ENCODE measurements around the gene PARM1.

DNA sequence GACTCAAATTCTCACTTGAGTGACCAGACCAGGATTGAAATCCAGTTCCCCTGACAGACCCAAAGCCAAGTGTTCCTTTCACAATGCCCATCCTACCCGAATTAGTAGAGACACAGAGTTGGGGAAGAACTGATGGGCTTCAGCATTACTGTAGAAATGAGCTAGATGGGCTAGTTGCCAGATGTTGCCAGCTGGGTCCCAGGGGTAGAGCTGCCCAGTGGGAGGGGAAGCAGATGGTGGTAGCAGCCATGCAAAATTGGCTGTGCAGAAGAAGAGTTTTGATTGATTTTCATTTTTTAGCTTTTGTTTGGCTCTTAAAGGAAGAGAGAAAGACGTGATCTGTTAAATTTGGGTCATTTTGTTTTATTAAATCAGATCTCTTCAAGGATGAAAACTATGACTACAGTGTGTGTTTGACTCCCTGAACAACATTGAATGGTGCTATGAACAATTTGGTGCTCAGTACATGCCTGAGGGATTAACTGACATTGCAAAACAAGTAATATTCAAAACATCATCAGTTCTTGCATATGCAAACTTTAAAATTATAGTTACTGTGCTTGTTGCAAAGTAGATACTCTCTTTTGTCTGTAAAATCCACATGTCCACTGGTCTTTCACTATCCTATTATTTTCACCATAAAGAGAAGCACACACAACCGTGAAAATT, 86.0 kb downstream of the PARM1 start:
- TF ChIP-seq, protein P1, sequence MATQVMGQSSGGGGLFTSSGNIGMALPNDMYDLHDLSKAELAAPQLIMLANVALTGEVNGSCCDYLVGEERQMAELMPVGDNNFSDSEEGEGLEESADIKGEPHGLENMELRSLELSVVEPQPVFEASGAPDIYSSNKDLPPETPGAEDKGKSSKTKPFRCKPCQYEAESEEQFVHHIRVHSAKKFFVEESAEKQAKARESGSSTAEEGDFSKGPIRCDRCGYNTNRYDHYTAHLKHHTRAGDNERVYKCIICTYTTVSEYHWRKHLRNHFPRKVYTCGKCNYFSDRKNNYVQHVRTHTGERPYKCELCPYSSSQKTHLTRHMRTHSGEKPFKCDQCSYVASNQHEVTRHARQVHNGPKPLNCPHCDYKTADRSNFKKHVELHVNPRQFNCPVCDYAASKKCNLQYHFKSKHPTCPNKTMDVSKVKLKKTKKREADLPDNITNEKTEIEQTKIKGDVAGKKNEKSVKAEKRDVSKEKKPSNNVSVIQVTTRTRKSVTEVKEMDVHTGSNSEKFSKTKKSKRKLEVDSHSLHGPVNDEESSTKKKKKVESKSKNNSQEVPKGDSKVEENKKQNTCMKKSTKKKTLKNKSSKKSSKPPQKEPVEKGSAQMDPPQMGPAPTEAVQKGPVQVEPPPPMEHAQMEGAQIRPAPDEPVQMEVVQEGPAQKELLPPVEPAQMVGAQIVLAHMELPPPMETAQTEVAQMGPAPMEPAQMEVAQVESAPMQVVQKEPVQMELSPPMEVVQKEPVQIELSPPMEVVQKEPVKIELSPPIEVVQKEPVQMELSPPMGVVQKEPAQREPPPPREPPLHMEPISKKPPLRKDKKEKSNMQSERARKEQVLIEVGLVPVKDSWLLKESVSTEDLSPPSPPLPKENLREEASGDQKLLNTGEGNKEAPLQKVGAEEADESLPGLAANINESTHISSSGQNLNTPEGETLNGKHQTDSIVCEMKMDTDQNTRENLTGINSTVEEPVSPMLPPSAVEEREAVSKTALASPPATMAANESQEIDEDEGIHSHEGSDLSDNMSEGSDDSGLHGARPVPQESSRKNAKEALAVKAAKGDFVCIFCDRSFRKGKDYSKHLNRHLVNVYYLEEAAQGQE (IDR thresholded peaks at IDR 0.05; ENCODE audit: low read depth) = no peak
- no peak for TF ChIP-seq YY1 (IDR thresholded peaks at IDR 0.05; ENCODE audit: low read depth)
